HuH-7 (cell line): ENCODE data around the gene MLYCD.
"Not testable (repeated sequence)": the region's sequence is repeated elsewhere in the genome, so short reads cannot be mapped to it uniquely, and the experiment has no call there.

Source experiments
- DNase-seq: peaks from one replicate; pipeline ENCODE4 v3.0.0; 2011; ENCODE audit warnings: low spot score

MLYCD gene

GRCh38 chr16:83940630-83941378 lies 41.9 kb downstream of the MLYCD start:
- no peak for DNase-seq

GRCh38 chr16:83941546-83941945 lies 42.6 kb downstream of the MLYCD start:
- not testable (repeated sequence) for DNase-seq

- no peak for DNase-seq
Measured at GRCh38 chr16:83942074-83942473, 43.2 kb downstream of the MLYCD start.

GRCh38 chr16:83942815-83943515 lies 44.0 kb downstream of the MLYCD start:
- DNase-seq: peak; percentile 74

- DNase-seq: no peak
Measured at GRCh38 chr16:83943516-83944050, 44.7 kb downstream of the MLYCD start.

GRCh38 chr16:83945587-83945986 lies 46.7 kb downstream of the MLYCD start:
- DNase-seq: no peak

- no peak for DNase-seq
Measured at GRCh38 chr16:83946154-83946780, 47.4 kb downstream of the MLYCD start.

- DNase-seq: no peak
Measured at GRCh38 chr16:83946781-83947566, 48.1 kb downstream of the MLYCD start.

GRCh38 chr16:83947642-83948234 lies 48.8 kb downstream of the MLYCD start:
- DNase-seq: no peak

GRCh38 chr16:83948914-83949723 lies 50.2 kb downstream of the MLYCD start:
- DNase-seq: no peak

GRCh38 chr16:83949724-83950001 lies 50.7 kb downstream of the MLYCD start:
- no peak for DNase-seq

GRCh38 chr16:83950862-83951399 lies 52.0 kb downstream of the MLYCD start:
- DNase-seq: peak; percentile 57

GRCh38 chr16:83951544-83951943 lies 52.6 kb downstream of the MLYCD start:
- DNase-seq: no peak

- DNase-seq: peak; percentile 54
Measured at GRCh38 chr16:83952587-83952939, 53.6 kb downstream of the MLYCD start.

- peak; percentile 91 for DNase-seq
Measured at GRCh38 chr16:83952940-83953795, 54.3 kb downstream of the MLYCD start, which contains the start of gene OSGIN1. TSS of gene OSGIN1 (plus strand) at chr16:83953240. CDS start at chr16:83957672, 4,432 bp downstream.

GRCh38 chr16:83953796-83954576 lies 55.1 kb downstream of the MLYCD start:
- DNase-seq: peak; percentile 71

GRCh38 chr16:83954577-83955016 lies 55.7 kb downstream of the MLYCD start:
- no peak for DNase-seq

- DNase-seq: no peak
Measured at GRCh38 chr16:83955218-83956130, 56.6 kb downstream of the MLYCD start.
